Stimulated activated CD4-positive, alpha-beta T cell treated with anti-CD3 and anti-CD28 coated beads, Interleukin-4, amount 100 ng/mL, for 1 hour (primary cell): ENCODE measurements around the gene PACS1.

Experiments used
- DNase-seq: peaks from one replicate; pipeline ENCODE4 v3.0.0-alpha.2; 2020

Gene PACS1

DNA sequence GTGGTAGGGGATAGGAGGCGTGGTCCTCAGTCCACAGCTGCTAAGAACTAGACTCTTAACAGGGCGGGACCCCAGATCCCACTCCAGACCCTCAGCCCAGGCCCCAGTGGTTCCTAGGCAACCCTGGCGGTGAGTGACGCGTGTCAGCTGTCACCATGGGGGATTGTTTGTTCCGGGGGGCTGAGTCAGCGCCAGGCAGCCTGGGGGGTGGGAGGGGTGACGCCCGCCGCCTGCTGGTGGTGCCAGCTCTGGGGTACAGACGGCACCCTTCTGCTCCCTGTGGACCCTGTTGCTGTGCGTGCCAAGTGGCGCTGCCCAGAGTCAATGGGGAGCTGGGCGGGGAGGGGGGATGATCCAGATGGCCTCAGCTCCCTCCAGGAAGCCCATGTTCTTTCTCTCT, 210.4 kb downstream of the PACS1 start:
- no peak for DNase-seq

DNA sequence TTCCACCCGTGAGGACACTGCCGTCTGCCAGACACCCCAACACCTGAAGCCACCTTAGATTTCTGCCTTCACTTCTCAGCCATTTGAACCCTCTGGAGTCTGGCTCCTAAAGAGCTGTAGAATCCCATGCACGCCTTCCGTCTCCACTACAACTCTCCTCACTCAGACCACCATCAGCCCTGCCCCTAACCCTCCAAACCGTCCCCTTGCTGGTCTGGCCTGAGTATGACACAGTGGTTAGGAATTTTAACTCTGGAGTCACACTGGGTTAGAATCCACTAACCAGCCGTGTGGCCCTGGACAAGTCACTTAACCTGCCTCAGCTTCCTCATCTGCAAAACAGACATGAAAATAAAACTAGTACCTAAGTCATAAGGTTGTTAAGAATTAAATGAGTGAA, 210.9 kb downstream of the PACS1 start:
- DNase-seq, result no peak

DNA sequence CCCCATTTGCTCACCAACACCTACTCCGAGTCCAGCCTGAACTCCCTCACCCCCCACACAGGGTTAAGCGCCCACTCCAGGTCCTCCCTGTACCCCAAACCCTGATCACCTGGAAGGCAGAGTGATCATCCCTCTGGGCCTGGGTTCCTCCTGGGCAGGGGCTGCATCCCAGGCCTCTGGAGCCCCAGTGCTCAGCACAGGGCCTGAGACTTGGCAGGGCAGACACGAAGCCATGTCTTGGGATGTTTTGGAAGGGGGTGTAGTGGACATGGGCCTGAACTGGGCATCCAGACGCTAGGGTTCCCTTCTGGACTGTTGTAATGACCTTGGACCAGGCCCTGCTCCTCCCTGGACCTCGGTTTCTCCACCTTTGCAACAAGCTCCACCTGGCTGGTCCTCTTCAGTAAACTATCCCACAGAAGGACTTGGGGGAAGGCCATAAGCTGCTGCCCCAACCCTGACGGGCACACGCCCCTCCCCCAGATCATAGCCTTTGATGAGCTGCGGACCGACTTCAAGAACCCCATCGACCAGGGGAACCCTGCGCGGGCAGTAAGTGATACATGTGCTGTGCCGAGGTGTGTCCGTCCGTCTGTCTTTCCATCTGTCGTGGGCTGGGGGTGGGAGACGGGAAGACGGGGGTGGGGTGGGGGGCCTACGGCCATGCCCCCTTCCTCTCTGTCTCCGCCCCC, 211.8 kb downstream of the PACS1 start:
- no peak for DNase-seq

DNA sequence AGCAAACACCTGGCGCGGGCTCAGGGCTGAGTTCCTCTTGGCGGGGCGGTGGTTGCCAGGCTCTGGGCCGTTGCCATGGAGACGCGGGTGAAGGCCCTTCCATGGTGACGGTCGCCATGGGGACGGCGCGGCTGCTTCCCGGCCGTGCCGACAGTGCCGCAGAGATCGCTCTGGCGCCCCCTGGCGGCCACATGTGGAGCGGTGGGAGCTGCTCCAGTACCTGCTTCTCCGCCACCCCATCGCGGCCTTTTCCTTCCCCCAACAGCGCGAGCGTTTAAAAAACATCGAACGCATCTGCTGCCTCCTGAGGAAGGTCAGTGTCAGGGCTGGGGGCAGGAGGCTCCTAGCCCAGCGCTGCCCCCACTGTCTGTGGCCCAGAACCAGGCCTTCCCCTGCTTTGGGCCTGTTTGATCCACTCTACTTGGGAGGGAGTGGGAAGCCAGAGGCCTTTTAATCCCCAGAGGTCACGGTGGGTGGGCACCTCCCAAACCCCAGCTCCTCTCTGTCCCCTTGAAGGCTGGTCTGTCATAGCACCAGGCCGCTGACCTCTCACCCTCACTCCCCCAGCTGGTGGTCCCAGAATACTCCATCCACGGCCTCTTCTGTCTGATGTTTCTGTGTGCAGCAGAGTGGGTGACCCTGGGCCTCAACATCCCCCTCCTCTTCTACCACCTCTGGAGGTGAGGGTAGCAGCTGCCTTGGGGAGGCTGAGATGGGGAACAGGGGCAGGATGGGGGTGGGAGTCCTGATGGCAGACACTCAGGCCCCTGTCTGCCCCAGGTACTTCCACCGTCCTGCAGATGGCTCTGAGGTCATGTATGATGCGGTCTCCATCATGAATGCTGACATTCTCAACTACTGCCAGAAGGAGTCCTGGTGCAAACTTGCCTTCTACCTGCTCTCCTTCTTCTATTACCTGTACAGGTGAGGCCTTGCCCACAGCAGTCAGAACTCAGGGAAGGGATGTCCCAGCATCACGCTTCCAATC, 212.7 kb downstream of the PACS1 start:
- peak; percentile 99 for DNase-seq

DNA sequence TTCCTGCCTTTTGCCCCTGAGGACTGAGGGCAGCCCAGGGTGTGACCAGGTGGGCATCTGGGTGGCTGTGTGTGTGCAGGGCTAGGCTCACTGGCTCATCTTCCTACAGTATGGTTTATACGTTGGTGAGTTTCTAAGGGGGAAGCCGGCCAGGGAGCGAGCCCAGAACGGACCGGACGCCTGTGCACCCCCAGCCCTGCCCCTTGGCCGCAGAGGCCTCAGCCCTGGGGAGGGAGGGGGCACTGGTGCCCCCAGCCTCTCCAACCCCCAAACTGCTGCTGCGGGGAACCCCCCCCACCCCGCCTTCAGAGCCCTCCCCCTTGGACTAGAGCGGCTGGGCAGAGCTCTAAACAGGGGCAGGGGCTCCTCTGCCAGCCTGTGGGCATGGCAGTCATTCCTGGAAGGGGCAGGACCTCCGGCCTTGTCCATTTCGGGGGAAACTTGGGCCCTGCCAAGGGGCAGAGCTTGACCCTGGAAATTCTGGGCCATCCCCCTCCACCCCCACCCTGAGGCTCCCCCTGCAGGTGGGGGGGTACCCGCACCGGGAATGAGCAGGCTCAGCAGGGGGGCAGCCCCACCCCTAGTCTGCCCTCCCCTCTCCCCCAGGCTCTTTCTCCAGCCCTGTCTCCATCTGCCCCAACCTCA, 213.5 kb downstream of the PACS1 start:
- no peak for DNase-seq

DNA sequence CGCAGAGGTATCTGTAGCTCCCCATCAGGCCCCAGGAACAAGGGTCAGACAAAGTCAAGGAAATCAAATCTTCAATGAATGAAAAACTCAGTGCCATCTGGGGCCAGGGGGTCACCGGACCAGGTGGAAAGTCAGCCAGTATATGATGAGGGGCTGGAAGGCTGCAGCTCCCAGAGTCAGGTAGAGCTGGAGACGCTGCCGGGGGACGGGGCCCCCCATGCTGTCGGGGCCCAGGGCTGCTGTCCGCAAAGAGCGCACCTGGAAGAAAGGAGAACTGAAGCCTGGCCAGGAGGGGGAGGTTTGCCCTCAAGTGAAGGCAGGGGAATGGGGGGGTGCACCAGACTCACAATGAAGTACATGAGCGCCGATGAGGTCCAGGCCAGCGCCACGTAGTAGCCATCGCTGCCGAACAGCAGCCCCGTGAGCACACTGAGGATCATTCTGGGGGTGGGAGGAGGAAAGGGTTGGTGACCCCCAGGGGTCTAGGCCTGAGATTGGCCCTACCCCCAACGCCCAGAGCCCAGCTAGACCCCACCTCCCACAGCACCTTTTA, 214.5 kb downstream of the PACS1 start:
- no peak for DNase-seq

DNA sequence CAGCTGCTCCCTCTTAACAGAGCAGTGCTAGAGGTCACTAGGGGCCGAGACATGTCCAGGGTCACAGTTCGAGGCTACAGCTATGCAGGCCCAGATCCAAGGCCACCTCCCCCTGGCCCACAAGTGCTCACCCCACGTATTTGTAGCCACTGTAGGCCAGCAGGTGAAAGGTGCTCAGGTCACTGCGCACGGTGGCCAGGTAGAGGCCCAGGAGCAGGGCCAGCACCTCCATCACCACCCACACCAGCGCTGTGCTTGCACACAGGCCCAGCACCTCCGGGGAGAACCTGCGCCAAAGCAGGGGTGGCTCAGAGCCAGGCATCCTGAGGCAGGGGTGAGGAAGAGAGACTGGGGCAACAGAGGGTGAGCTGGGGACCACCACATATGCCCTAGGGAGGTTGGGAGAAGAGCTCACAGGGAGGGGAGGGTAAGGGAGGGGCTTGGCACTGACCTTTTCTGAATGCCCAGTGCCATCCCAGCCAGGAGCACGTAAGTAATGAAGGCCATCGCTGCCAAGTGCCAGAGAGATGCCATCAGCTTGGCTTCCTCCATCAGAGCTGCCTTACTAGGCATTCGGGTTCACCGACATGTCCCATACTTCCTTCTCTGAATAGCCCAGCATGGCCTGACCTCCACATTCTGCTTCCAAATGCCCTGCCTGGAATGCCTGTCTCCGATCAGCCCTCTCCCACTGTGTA, 215.3 kb downstream of the PACS1 start:
- DNase-seq, result no peak

DNA sequence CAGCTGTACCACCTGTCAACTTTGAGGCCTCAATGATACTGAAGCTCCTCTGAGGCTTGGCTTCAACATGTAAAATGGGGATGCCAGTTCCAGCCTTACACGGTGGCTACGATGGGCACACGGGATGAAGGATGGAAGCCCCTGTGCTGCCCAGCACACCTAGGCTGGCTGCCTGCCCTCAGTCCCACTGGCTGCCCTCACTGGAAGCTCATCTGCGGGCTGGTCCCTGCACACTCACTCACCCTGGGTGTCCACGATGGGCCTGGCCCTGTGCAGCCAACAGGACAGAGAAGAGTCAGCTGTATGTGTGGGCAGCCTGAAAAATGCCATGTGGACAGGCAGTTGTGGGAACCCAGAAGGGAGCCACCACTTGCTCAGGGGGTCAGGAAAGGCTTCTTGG, 216.6 kb downstream of the PACS1 start:
- DNase-seq, result no peak

DNA sequence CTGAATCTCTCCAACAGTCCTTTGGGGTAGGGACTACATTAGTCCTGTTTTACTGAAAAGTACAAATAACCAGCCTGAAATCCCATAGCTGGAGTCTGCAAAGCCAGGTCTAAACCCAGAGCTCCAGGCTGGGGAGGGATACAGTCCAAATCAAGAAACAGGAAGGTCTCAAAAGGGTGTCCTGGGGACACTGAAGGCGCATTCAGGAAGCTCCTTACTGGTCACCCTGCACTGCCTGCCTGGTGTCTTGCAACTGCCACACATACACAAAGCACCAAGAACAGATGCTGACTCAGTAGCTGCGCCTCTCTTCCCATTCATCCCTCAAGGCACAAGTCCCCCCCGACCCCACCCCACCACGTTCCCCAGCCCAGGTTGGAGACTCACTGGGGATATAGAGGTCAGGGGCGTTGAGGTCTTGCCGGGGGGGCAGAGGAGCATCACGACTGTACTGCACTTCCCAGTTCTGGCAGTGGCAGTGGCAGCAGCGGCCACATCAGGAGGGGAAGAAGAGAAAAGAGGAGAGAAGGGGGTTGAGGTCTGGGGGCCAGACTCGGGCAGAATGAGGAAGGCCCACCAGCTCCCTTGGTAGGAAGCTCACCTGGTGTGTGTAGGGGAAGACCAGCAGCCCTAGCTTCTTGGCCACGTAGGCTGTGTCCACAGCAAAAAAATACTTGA, 217.3 kb downstream of the PACS1 start:
- DNase-seq, result no peak

DNA sequence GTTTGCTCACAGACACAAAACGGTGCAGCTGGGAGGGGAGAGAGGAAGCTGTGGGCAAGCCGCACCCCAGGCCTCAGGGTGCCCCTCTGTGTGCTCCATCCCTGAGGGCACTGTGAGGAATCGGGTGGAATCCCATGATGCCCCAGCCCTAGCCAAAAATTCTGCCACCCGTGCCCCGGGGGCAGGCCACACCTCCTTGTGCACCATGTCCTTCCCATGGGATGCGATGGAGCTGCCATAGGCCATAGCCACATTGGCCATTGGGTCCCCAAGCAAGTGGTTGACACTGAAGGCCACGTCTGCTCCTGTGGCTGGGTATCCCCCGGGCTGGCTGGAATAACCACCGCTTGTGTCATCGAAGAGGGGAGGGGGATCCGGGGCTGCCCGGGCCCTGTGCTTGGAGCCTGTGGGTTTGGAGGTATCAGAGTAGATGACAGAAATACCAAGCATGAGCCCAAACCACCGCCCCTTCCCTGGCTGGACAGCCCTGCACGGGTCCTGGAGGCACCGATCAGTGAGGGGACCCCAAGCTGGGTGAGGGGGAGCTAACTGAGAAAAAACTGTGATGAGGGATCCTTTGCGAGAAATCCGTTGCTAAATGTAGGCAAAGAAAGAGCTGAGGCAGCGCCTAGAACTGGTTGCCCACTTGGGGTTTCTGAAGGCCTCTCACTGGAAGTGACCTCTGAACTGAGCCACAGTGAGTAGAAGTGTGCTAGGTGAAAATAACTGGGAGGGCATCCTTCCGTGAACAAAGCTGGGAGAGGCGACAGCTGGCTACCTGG, 218.0 kb downstream of the PACS1 start:
- no peak for DNase-seq

DNA sequence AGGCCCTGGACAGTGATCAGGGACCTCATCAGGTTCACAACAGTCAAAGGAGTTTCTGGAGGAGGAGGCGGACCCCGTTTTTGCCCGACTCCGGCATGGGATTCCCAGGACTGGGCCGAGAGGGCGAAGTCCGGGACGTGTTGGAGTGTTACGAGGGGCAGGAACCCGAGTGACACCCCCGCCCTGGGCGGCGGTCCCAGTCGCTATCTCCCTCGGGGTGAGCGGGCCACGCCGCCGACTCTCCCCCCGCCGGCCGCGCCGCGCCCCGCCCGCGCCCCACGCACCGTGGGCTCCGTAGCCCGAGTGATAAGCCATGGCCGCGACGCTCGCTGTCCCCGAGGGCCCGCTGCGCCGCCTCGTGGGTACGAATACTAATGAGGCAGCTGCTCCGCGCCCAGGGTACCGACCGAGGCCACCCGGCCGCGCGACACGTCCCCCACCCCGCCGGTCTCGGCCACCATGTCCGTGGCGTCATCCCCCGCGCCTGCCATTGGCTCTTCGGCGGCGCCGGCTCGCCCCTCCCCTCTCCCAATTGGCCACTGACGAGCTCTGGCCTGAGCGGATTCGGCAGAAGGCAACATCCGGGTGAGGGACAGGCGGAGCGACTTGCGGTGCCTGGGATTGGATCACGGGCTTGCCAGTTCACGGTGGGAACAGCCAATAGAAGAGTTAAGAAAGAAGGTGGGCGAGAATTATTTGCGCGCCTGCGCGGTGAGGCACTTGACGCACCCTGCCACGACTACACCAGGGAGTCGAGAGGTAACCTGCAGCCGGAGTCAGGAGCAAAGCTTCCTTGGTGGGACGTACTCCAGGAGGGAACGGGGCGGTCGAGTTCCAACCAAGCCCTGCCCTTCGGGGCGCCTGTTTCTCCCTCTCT, 218.8 kb downstream of the PACS1 start, which contains the start of gene YIF1A:
TSS of gene YIF1A (minus strand) at position 473 of the 877 bp plus-strand sequence. CDS start at position 315, 158 bp downstream.
- peak; percentile 97 for DNase-seq

DNA sequence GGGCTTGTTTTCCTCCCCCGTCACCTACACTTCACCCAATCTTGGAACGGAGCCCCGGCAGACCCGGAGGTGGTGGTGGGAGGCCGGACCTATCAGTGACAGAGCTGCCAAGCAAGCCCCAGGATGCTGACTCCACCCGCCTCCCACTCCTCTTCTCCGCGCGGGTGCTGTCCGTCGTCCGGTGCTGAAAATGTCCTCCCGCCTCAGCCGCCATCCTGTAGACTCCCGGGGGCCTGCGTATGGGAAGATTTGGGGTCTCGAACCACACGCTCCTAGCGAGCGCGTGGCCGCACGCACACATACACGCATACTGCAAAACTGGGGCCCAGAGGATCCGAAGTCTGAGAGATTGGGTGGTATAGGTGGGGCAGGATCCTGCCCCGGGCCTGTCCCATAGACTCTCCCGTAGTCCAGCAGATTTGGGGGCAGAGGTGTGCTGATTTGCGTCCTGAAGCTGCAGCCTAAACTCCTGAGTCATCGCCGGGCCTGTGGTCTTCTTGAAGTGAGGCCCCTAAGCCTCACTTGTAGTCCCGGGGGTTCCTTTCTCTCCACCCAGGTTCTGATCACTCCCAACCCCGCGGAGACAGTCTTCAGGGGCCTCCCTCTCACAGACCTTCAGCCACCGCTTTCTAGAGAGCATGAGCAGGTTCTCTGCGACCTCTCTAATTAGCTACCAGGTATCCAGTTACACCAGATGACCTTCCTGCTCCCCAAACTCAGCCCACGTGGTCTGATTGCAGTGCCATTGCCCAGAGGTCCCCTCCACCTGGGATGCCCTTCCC, 219.7 kb downstream of the PACS1 start:
- DNase-seq, result peak; percentile 83

DNA sequence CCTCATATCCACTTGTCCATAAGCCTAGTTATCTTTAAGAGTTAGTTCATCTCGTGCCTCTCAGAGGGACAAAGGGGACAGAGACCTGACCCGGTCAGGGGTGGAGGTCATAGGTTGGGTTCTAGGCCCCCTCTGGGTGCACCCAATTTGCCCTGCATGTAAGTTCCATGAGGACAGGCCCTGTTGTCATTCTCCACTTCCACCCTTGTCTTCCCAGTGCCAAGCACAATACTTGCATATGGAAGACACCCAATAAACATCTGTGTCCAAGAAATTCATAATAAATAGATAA, 220.2 kb downstream of the PACS1 start:
- no peak for DNase-seq

DNA sequence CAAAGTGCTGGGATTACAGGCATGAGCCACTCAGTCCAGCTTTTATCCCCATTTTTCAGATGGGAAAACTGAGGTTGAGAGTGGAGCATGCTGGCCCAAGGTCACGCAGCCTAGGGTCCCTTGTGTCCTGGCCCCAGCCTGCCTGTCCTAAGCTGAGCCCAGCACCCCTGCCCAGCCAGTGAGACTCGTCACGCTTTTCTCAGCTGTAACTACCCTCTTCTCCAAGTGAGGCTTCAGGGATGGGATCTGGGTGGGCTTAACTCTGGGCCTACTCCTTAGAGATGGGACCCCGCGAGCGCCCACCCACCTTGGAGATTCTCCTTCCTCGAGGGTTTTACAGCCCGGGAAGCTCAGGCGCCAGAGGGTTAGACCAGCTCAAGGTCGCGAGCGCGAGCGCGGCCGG, 221.2 kb downstream of the PACS1 start:
- DNase-seq, result no peak

DNA sequence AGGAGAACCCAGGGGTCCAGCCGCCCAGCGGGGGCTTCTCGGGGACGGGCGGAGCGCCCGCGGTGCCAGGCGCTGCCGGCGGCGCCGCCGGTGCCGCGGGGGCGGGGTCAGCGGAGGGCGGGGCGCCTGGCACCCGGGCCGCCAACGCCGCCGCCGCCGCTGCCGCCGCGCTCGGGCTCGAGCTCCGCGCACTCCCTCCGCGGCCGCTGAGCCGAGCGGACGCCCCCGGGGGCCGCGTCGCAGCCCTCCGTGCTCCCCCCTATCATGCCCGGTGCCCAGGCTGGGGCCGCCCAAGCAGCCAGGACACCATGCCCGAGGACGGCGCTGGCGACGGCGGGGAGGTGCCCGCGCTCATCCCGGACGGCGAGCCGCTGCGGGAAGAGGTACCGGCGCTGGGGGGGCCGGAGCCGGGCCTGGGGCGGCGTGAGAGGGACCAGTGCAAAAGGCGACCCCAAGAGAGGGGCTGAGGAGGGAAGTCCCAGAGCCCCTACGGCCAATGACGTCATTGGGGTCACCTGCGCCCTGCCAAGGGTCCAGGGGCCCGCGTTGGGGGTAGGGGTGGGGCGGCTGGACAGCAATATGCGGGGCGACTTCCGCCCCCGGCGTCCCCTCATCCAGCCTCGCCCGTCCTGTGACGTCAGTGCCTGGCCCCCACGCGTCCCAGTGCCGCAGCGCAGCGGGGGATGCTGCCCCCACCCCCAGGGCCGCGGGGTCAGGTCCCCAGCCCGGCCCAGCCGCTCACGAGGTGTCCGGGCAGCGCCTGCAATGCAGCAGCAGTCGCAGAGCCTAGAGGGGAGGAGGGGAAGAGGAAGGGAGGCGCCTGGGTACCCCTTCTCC, 221.9 kb downstream of the PACS1 start, which contains the start of gene TMEM151A:
TSS of gene TMEM151A (plus strand) at position 189 of the 837 bp plus-strand sequence. CDS start at position 309, 120 bp downstream.
- peak; percentile 50 for DNase-seq

DNA sequence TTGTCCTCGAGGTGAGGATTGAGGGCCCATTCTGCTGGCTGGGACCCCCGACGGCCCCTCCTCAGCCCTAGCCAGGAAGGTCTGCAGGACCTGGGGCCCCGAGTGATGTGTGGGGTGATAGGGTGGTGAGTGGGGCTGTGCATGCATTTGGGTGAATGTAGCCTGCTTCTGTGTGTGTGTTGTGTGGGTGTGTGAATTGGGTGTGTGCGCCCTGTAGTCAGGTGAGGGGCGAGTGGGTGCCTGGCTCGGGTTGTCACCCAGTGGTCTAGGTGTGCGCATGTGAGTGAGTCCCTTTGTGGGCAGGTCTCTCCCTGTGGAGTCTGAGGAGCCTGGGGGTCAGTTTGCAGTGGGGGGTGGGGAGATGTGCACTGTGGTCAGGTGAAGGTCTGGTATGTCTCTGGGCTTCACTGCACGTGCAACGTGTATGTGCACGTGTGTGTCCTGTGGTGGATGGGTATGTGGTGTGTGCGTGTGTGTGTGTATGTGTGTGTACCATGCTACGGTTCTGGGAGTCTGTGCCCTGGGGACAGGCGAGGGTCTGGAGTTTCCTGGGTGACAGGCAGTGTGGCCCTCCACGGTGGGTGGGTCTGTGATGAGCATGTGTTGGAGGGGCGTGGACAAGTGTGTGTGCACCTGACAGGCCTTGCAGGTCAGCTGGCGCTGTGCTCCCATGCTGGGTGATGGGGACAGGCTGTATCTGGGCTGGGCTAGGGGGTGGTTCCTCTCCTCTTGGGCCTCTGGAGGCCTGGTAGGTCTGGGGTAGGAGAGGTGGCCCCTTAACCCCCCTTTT, 222.7 kb downstream of the PACS1 start:
- no peak for DNase-seq

DNA sequence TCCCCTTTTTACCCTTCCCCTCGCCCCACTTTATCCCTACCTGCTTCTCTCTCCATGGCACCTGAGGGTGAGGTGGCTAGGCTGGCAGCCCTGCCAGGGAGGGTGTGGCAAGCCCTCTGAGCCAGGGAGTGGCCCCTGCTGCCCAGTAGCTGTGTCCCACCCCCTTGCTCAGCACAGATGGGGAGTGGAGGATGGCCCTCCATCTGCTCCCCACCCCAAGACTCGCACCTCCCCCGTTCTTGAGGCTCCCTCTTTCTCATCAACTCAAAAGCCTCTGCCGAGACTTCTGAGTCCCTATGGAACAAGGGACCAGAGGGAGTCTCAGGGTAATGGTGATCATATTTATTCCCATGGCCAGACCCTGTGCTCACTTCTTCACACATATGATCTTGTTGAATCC, 223.3 kb downstream of the PACS1 start:
- DNase-seq, result no peak
